Measurements from ENCODE around the gene DHFR2. TPM values are rescaled to one million over a fixed set of nuclear protein-coding genes. Genes with fewer than 3 reads are reported as not detected.

The DHFR2 gene
- total RNA-seq, 1 donor from 2014 or later, result 6.6 TPM

GRCh38 chr3:94008253-94008652 lies 54.5 kb downstream of the DHFR2 start:
- no peaks in the 10 kb centered on the region for H3K27me3 Mint-ChIP-seq (ENCODE audit: unreplicated experiment)
- H3K36me3 Mint-ChIP-seq (ENCODE audit: unreplicated experiment), result no peaks in the 10 kb centered on the region
- H3K27ac Mint-ChIP-seq (ENCODE audit: unreplicated experiment), result no peak overlapping the region
- peaks cover 2% of the 10 kb centered on the region for H3K4me1 Mint-ChIP-seq (ENCODE audit: unreplicated experiment)
- DNase-seq (ENCODE audit: extremely low spot score, unreplicated experiment), result no peak
- no peak overlapping the region for H3K4me3 Mint-ChIP-seq (ENCODE audit: unreplicated experiment)
- no peaks in the 10 kb centered on the region for H3K9me3 Mint-ChIP-seq (ENCODE audit: unreplicated experiment)
- no peak for TF ChIP-seq CTCF (IDR thresholded peaks at IDR 0.05)

Other genes with a start within 250 kb of the DHFR2 start
- gene PROS1, start 89.0 kb downstream of the DHFR2 start, total RNA-seq, result 18.5 and 18.8 TPM in 2 replicates
- gene ARL13B, start 82.8 kb downstream of the DHFR2 start, total RNA-seq, result 13.3 and 14.6 TPM in 2 replicates
- gene STX19, start 34.3 kb downstream of the DHFR2 start, total RNA-seq, result not detected in 2 replicates
- 11.8 and 15.0 TPM in 2 replicates for gene NSUN3, start 145 bp upstream of the DHFR2 start, total RNA-seq

All from osteocyte (in vitro differentiated cells).